Right ventricle myocardium inferior (tissue), 1 donor: ENCODE data around the gene F7. TPM values are rescaled to one million over a fixed set of nuclear protein-coding genes. Genes with fewer than 3 reads are reported as not detected.
A peak's percentile ranks its signal among the peaks of the same experiment; 100 is the strongest.
"Not testable (repeated sequence)": the region's sequence is repeated elsewhere in the genome, so short reads cannot be mapped to it uniquely, and the experiment has no call there.

Experiments
- ATAC-seq: fragments of 200-7000 bp; cut with Tn5 transposase; one replicate; pipeline ENCODE4 v1.9.1; 2020; ENCODE audit warnings: mild to moderate bottlenecking, moderate library complexity
- DNase-seq: peaks from one replicate; pipeline ENCODE4 v3.0.0; 2021; ENCODE audit errors: missing footprints
- intact Hi-C: fragments of 100-400 bp; cut with DNase I; formaldehyde crosslinking; loops from one replicate; pipeline ENCODE4 v1.11.0; 2022
- long read RNA-seq: library from polyadenylated mRNA; unstranded; transcript quantifications from one replicate; pipeline ENCODE4 v2.0.0, GENCODE V29; 2021
- total RNA-seq: library from RNA; stranded (reverse); fragmentation: NEBNext Ultra II Directional; extraction: Animal tissue kit (Norgen Biotek cat#: 25700); gene quantifications from one replicate; pipeline ENCODE4 v1.2.1, GENCODE V29; 2021
- donor health status: DM: no; HTN: yes; CAD: no; lungs with severe emphysema.

The F7 gene
- not detected for total RNA-seq
- long read RNA-seq: 0 reads

DNA sequence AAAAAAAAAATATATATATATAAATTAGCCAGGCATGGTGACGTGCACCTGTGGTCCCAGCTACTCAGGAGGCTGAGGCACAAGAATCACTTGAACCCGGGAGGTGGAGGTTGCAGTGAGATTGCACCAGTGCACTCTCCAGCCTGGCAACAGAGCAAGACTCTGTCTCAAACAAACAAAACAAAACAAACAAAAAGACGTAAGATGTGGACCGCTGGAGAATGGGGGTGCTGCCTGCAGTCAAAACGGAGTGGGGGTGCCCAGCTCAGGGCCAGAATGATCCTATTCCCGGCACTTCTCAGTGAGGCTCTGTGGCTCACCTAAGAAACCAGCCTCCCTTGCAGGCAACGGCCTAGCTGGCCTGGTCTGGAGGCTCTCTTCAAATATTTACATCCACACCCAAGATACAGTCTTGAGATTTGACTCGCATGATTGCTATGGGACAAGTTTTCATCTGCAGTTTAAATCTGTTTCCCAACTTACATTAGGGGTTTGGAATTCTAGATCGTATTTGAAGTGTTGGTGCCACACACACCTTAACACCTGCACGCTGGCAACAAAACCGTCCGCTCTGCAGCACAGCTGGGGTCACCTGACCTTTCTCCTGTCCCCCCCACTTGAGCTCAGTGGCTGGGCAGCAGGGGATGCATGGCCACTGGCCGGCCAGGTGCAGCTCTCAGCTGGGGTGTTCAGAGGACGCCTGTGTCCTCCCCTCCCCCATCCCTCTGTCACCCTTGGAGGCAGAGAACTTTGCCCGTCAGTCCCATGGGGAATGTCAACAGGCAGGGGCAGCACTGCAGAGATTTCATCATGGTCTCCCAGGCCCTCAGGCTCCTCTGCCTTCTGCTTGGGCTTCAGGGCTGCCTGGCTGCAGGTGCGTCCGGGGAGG lies at the start of gene F7:
Gene F7, plus strand, starts transcription at position 760 of the 889 bp plus-strand sequence. Its CDS starts 51 bp downstream, at position 811.
- DNase-seq (peak; percentile 27), ATAC-seq (no peak)
- intact Hi-C loops: no loop called here

DNA sequence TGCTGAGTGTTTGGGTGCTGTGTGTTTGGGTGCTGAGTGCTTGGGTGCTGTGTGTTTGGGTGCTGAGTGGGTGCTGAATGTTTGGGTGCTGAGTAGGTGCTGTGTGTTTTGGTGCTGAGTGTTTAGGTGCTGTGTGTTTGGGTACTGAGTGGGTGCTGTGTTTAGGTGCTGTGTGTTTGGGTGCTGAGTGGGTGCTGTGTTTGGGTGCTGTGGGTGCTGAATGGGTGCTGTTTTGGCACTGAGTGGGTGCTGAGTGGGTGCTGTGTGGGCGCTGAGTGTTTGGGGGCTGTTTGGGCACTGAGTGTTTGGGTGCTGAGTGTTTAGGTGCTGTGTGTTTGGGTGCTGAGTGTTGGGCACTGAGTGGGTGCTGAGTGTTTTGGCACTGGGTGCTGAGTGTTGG lies 48.5 kb upstream of the F7 start:
- intact Hi-C loops: no loop called here
- DNase-seq: no peak
- no peak for ATAC-seq

DNA sequence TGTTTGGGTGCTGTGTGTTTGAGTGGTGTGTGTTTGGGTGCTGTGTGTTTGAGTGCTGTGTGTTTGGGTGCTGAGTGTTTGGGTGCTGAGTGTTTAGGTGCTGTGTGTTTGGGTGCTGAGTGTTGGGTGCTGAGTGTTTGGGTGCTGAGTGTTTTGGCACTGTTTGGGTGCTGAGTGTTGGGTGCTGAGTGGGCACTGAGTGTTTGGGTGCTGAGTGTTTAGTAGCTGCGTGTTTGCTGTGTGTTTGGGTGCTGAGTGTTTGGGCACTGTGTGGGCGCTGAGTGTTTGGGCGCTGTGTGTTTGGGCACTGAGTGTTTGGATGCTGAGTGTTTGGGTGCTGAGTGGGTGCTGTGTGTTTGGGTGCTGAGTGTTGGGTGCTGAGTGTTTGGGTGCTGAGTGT lies 48.0 kb upstream of the F7 start:
- intact Hi-C loops: not testable (repeated sequence)

DNA sequence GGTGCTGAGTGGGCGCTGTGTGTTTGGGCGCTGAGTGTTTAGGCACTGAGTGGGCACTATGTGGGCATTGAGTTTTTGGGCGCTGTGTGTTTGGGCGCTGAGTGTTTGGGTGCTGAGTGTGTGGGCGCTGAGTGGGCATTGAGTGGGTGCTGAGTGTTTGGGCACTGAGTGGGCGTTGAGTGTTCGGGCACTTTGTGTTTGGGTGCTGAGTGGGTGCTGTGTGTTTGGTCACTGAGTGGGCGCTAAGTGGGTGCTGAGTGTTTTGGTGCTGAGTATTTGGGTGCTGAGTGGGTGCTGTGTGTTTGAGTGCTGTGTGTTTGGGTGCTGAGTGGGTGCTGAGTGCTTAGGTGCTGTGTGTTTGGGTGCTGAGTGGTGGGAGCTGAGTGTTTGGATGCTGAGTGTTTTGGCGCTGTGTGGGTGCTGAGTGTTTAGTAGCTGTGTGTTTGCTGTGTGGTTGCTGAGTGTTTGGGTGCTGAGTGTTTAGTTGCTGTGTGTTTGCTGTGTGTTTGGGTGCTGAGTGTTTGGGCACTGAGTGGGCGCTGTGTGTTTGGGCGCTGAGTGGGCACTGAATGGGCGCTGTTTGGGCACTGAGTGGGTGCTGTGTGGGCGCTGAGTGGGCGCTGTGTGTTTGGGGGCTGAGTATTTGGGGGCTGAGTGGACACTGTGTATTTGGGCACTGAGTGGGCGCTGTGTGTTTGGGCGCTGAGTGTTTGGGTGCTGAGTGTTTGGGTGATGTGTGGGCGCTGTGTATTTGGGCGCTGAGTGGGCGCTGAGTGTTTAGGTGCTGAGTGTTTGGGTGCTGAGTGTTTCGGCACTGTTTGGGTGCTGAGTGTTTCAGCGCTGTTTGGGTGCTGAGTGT lies 47.2 kb upstream of the F7 start:
- DNase-seq (peak; percentile 37), ATAC-seq (no peak)

More for the DNA sequence above, 48.0 kb upstream of the F7 start:
- not testable (repeated sequence) for DNase-seq, ATAC-seq

DNA sequence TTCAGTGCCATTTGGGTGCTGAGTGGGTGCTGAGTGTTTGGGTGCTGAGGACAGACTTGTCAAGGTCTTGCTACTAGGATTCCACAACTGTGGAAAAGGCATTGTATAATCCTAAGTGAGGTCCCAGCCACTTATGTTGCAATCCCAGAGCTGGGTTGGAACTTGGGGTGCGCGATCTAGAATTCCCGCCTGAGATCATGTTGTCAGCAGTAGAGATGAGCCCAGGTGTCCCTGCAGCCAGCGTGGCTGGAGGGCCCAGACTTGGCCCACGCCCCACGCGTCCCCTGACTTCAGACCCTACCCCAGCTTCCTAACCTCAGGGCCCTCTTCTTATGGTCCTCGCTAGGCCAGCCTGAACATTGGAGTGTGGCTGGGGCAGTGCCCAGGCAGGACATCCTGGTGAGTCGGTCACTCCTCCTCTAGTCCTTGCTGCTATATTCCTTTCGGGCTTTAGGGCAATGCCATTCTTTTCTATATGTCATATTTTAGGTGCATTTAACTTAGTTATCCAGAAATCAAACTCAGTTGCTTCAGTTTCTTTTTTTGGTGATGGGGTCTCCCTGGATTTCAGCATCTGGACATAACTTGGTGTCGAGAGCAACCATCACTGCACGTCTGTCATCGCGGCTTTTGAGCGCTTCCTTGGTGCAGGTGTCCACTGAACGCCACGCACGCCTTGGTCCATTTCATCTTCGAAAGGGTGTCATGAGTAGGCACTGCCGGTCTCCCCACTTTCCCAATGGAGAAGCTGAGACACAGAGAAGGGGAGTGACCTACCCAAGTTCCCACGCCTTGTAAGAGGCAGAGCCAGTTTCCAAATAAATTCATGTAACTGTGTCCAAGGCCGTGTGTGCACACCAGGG lies 46.4 kb upstream of the F7 start:
- intact Hi-C loops: no loop called here
- ATAC-seq (no peak), DNase-seq (peak; percentile 55)

More for the DNA sequence above, 47.2 kb upstream of the F7 start:
- intact Hi-C loops: no loop called here

DNA sequence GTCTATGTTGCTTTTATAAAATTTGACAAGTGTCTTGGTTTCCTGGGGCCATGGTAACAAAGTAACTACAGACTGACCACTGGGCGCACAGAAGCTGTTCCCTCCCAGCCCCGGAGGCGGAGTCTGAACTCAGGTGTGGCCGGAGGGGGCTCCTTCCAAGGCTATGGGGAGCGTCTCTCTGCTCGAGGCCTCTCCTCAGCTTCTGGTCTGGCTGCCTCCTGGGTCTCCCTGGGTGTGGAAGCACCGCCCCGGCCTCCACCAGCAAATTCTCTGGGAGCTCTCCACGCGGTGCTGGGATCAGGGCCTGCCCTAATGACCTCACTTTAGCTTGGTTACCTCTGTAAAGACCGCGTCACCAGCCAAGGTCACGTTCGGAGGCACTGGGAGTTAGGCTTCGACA lies 45.7 kb upstream of the F7 start:
- intact Hi-C loops: no loop called here
- ATAC-seq: no peak

DNA sequence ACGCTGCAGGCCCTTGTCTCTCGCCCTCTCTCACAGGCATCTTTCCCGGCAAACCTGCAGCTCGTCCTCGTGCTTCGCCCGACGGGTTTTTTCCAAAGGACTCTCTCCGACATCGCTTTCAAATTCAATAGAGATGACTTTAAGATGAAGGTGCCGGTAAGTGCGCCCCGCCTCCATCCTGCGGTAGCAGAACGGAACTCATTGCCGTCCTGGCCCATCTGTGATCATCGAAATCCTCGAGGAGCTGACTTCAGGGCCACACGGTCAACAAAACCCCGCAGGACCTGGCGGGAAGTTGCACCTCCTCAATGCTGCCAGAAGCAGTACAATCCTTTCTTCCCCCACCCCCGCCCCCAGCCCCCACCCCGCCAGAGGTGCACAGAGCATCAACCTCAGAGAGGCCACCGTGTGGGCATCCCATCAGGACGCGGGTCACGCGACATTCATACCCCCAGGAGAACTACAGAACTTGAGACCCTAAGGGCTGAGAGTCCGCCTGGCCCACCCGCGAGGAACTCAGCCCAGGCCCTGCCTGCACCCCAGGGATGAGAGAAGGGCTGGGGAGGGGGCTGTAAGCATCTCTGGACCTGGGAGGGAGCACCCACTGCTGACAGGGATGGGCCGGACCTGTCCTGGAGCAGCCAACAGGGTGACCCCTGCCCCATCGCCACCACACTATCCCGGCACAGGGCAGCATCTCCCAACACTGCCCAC lies 44.9 kb upstream of the F7 start:
- intact Hi-C loops: no loop called here
- DNase-seq: peak; percentile 9
- no peak for ATAC-seq

More for the DNA sequence above, 45.7 kb upstream of the F7 start:
- peak; percentile 63 for DNase-seq

DNA sequence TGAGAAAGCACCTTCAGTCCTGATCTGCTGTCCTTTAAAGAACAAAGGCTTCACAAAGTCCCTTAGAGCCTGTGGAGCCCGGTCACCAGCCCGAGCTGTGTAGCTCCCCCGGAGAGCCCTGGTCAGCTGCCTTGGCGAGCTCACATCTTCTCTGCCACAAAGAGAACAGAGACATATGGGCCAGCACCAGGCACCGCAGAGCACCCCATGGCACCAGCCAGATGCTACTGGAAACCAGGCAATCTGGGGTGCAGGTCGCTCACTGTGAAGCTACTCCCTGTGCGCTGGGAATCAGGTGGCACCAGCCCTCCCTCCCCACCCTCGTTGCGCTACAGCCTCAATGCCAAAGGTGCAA lies 44.3 kb upstream of the F7 start:
- intact Hi-C loops: no loop called here
- peak; percentile 62 for DNase-seq
- no peak for ATAC-seq

DNA sequence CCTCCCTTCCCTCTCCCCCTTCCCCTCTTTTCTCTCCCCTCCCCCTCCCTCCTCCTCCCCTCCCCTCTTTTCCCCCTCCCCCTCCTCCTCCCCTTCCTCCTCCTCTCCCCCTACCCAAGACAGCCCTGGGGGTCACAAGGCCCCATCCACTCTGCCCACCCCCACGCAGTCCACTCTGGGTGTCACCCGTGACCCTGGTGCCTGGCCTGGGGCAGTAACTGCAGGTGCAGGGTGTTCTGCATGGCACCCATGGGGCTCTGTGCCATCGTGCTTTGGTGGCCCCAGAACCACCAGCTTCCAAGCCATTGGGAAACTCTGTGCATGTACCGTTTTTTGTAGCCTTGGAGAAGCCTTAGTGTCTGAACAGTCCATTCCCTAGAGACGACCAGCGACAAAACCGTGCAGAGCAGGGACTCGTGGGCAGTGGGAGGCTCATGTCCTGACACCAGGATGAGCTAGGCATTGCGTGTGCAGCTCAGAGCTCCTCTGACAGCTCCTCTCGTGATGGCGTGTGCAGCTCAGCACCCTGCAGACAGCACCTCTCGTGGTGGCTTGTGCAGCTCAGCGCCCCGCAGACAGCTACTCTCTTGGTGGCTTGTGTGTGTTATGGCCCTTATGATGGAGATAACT lies 43.7 kb upstream of the F7 start:
- intact Hi-C loops: no loop called here
- DNase-seq (peak; percentile 33), ATAC-seq (no peak)

DNA sequence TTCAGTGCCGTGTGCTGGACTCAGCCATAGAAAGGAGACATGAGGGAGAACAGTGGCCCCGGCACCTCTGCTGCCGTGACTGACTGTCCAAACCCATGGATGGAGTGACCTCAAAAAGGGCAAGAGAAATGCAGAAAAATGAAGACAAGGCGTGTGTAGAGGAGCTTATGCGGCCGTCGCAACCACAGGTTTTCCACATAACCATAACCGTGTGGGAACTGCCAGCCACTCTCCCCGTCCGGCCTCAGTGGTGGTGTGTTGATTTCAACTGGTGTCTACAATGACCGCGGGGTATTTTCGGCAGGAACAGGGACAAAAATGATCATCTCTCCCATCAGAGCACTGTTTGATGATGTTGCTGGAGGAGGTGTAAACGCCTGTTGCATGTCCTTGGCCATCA lies 42.9 kb upstream of the F7 start:
- intact Hi-C loops: no loop called here
- DNase-seq (peak; percentile 31), ATAC-seq (no peak)

DNA sequence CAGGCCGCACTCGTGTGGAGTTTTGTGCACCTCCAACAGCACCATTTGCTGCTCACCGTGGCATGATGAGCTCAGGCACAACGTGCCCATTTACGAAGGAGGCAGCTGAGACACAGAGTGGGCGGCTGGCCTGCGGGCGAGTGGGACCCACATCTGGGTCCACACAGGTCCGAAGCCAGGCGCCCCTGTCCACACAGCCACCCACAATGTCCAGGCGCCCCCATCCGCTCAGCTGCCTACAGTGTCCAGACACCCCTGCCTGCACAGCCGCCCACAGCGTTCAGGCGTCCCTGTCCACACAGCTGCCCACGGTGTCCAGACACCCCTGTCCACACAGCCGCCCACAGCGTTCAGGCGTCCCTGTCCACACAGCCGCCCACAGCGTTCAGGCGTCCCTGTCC lies 42.5 kb upstream of the F7 start:
- ATAC-seq (no peak), DNase-seq (peak; percentile 39)
- intact Hi-C loops: no loop called here

DNA sequence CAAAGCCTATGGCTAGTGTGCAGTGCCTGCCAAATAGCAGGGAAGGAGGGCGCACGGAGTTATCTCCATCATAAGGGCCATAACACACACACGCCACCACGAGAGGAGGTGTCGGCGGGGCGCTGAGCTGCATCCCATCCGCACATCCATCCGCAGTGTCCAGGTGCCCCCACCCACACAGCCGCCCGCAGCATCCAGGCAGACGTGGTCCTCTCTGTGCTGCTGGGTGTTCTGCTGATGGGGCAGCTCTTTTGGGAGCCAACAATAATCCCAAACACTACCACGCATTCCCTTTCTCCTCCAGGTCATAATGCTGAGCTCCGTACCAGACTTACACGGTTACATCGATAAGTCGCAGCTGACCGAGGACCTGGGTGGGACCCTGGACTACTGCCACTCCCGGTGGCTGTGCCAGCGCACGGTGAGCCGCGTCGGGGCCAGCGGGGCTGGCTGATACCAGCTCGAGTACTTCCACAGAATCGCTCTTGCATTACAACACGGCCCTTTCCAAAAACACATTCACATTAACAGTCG lies 41.5 kb upstream of the F7 start:
- DNase-seq (peak; percentile 67), ATAC-seq (peak; percentile 45)
- intact Hi-C loops: no loop called here

DNA sequence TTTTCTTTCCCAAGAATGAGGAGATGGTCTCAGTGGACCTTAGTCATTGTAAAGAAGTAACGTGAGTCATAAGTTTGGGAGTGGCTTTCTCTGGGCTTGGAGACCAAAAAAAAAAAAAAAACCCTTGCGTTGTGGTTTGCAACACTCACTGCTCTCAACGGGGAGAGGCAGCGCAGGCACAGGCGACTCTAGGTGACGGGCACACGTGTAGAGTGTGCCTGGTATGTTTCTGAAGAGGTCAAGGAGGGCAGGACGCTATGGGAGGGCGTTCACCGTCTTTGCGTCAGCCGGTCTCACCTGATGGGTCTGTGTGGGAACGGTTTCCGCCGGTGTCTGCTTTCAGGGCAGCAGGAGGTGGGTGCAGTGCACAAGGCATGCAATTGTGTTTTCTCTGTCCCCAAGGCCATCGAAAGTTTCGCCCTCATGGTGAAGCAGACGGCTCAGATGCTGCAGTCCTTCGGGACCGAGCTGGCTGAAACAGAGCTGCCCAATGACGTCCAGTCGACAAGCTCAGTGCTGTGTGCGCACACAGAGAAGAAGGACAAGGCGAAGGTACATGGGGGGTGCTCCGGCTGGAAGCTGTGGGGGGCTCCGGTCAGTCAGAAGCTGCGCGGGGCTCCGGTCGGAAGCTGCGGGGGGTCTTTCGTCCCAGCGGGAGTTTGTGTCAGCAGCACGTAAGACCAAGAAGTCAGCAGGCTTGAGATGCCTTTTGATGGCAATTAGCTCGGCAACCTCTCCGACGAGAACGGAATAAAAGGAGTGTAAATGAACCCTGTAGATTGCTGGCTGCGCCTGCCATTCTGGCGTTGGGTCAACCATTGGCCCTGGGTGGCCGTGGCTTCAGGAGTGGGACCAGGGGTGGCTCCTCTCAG lies 40.8 kb upstream of the F7 start:
- peak; percentile 38 for ATAC-seq
- DNase-seq: peak; percentile 64
- intact Hi-C loops: no loop called here

DNA sequence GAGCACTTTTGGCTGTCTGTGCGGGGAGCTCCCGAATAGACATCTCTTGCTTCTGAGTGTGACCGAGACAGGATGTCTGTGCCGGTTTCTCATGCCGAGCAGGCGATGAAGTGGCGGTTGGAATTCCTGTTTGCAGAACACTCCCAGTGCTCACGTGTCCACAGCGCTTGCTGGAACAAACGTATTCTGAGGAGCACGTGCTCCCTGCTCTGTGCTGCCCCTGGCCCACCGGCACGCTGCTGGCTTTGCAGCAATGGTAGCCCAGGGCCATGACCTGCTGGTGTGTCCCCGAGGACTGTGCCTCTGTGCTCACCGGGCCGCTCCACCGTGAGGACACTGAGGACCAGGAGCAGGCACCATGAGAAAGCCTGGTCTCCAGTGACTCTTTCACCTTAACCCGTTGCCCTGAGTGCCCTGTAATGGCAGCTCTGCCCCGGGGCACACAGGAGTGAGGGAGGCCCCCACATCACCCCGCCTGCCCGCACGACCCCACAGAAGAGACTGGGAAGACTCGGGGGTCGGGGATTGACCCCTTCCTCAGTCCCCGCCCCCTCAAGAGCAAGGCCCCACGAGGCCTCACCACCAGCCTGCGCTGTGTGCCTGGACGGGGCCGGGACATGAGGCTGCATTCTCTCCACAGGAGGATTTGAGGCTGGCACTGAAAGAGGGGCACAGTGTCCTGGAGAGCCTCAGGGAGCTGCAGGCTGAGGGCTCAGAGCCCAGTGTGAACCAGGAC lies 40.0 kb upstream of the F7 start:
- peak; percentile 30 for ATAC-seq

DNA sequence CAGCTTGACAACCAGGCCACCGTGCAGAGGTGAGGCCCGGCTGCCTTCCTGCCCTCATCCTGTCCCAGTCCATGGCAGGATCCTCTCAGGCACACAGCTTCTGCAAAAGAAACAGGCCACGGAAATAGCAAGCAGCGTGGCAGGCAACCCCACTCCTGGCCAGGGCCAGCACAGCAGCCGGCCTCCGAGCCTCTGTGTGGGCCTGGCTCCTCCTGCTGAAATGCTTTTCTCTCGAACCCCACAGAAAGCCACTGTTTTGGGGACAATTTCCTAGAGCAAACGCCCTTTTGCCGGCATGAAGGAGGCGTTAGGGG lies 39.5 kb upstream of the F7 start:
- DNase-seq (peak; percentile 2), ATAC-seq (no peak)
- intact Hi-C loops: no loop called here

More for the DNA sequence above, 40.0 kb upstream of the F7 start:
- DNase-seq: peak; percentile 56
- intact Hi-C loops: no loop called here

DNA sequence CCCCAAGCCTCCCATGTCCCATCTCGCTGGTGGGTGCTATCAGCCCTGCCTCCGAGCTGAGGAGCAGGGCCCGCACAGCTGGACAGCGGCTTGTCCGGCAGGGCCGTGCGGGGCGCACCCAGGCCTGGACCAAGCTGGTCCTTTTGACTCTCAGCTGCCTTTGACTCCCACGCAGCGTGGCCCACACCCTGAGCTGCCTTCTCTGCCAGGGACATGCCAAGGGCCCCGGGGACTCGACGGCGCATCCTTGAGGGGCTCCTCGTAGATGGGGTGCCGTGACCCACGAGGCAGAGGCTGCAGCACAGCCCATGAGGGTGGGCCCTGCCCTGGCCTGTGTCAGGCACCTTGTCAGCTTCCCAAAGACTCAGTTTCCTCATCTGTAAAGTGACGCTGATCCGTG lies 38.8 kb upstream of the F7 start:
- DNase-seq (peak; percentile 47), ATAC-seq (no peak)
- intact Hi-C loops: no loop called here
